ENCODE measurements around the gene NEGR1. TPM values are rescaled to one million over a fixed set of nuclear protein-coding genes. Genes with fewer than 3 reads are reported as not detected.

The NEGR1 gene
- total RNA-seq, 1 donor from 2014 or later = 7.6 TPM

GRCh38 chr1:71561729-71562128 lies 720.6 kb downstream of the NEGR1 start:
- DNase-seq (ENCODE audit: extremely low spot score, unreplicated experiment) = no peak
- Mint-ChIP-seq H3K36me3 (ENCODE audit: unreplicated experiment) (no peaks in the 10 kb centered on the region), H3K9me3 (ENCODE audit: unreplicated experiment) (no peaks in the 10 kb centered on the region), H3K27me3 (ENCODE audit: unreplicated experiment) (no peaks in the 10 kb centered on the region), H3K4me3 (ENCODE audit: unreplicated experiment) (no peak overlapping the region), H3K27ac (ENCODE audit: unreplicated experiment) (no peak overlapping the region), H3K4me1 (ENCODE audit: unreplicated experiment) (peaks cover 8% of the 10 kb centered on the region)
- no peak for TF ChIP-seq CTCF (IDR thresholded peaks at IDR 0.05)

GRCh38 chr1:71561206-71561605 lies 721.1 kb downstream of the NEGR1 start:
- no peaks in the 10 kb centered on the region for H3K9me3 Mint-ChIP-seq (ENCODE audit: unreplicated experiment)
- H3K27ac Mint-ChIP-seq (ENCODE audit: unreplicated experiment) = no peak overlapping the region
- H3K27me3 Mint-ChIP-seq (ENCODE audit: unreplicated experiment) = no peaks in the 10 kb centered on the region
- no peak overlapping the region for H3K4me3 Mint-ChIP-seq (ENCODE audit: unreplicated experiment)
- H3K4me1 Mint-ChIP-seq (ENCODE audit: unreplicated experiment) = peaks cover 8% of the 10 kb centered on the region
- TF ChIP-seq CTCF (IDR thresholded peaks at IDR 0.05) = no peak
- no peak for DNase-seq (ENCODE audit: extremely low spot score, unreplicated experiment)
- H3K36me3 Mint-ChIP-seq (ENCODE audit: unreplicated experiment) = no peaks in the 10 kb centered on the region

DNA sequence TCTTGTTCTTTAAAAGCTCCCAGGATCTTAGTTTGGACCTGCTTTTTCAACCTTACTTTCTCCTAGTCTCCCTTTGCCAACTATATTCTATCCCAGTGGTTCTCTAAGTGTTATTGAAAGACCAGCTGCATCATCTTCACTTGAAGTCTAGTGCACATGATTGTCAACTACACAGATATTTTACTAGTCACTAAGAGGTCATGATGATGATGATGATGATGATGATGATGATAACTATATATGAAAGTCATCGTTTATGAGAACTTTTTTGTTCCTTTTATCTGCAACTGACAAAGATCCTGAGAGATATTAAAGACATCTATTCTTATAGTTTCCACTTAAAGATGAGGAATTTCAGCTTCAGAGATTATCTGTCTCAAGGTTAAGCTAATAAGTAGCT lies 722.5 kb downstream of the NEGR1 start:
- no peak for TF ChIP-seq CTCF (IDR thresholded peaks at IDR 0.05)
- Mint-ChIP-seq H3K27me3 (ENCODE audit: unreplicated experiment) (no peaks in the 10 kb centered on the region), H3K27ac (ENCODE audit: unreplicated experiment) (no peak overlapping the region), H3K4me3 (ENCODE audit: unreplicated experiment) (no peak overlapping the region), H3K4me1 (ENCODE audit: unreplicated experiment) (peaks cover 8% of the 10 kb centered on the region), H3K36me3 (ENCODE audit: unreplicated experiment) (no peaks in the 10 kb centered on the region), H3K9me3 (ENCODE audit: unreplicated experiment) (no peaks in the 10 kb centered on the region)
- DNase-seq (ENCODE audit: extremely low spot score, unreplicated experiment) = no peak

DNA sequence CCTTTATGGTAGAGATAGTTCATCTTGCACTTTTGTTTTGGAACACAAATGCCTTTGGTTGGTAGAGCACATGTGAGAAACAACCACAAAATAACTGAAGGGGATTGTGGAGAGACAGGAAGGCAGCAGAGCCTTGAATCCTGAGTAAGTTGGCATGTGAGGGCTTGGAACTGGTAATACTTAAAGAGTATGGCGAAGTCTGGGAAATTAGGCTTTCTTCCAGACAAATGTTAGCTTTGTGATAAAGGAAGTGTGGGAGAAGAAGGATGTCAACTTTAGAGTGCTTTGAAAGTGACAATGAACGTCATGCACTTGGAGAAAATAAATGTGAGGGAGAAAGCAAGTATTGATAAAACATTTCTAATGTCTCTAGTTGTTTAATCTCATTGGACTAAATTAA lies 725.2 kb downstream of the NEGR1 start:
- H3K27me3 Mint-ChIP-seq (ENCODE audit: unreplicated experiment) = no peaks in the 10 kb centered on the region
- DNase-seq (ENCODE audit: extremely low spot score, unreplicated experiment) = no peak
- no peak for TF ChIP-seq CTCF (IDR thresholded peaks at IDR 0.05)
- no peak overlapping the region for H3K27ac Mint-ChIP-seq (ENCODE audit: unreplicated experiment)
- no peaks in the 10 kb centered on the region for H3K36me3 Mint-ChIP-seq (ENCODE audit: unreplicated experiment)
- H3K9me3 Mint-ChIP-seq (ENCODE audit: unreplicated experiment) = no peaks in the 10 kb centered on the region
- H3K4me3 Mint-ChIP-seq (ENCODE audit: unreplicated experiment) = no peak overlapping the region
- H3K4me1 Mint-ChIP-seq (ENCODE audit: unreplicated experiment) = peaks cover 8% of the 10 kb centered on the region

DNA sequence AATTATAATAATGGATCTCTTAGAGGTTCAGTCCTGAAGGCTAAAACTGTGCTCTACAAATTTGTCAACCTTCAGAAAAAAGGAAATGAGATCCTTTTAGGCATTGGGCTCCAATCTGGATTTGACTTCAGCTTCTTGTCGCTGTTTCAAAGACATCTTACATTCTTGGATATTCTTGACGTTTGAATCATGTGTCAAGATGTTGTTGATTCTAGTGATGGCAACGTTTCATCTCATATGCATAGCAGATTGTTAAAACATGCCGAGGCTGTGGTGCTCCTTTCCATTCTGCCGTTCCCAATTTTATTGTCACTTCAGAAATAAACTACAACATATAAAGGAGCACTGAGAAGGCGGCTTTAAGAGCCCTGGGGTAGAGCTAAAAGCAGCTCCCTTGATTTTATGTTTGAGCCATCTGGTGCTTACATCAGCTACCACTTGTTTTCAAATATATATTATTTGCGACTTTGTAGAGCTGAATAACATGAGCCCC lies 733.9 kb downstream of the NEGR1 start:
- Mint-ChIP-seq H3K4me1 (ENCODE audit: unreplicated experiment) (no peaks in the 10 kb centered on the region), H3K9me3 (ENCODE audit: unreplicated experiment) (no peaks in the 10 kb centered on the region), H3K27ac (ENCODE audit: unreplicated experiment) (no peak overlapping the region), H3K4me3 (ENCODE audit: unreplicated experiment) (no peak overlapping the region), H3K36me3 (ENCODE audit: unreplicated experiment) (no peaks in the 10 kb centered on the region), H3K27me3 (ENCODE audit: unreplicated experiment) (no peaks in the 10 kb centered on the region)
- TF ChIP-seq CTCF (IDR thresholded peaks at IDR 0.05) = no peak
- DNase-seq (ENCODE audit: extremely low spot score, unreplicated experiment) = no peak
